HepG2 (cell line): ENCODE results near the gene INTS6.

Source experiments
- EP300 ChIP-seq, 3 experiments: sonication (generic) in 1 of 3; formaldehyde crosslinking in 1 of 3; IDR thresholded peaks; 2 replicates each; pipeline versions ENCODE4 v1.5.1 to v1.6.1; 2011 to 2020; ENCODE audit warnings: low read depth in 2 of 3, low read length in 2 of 3, borderline replicate concordance in 1 of 3, improper control_type of control experiment in 1 of 3, mild to moderate bottlenecking in 1 of 3, missing genetic modification reagents in 1 of 3, moderate library complexity in 1 of 3
- EZH2 ChIP-seq: conservative IDR thresholded peaks from 2 replicates; pipeline ENCODE4 v1.6.1; 2012; ENCODE audit warnings: mild to moderate bottlenecking, low read depth, low read length, moderate library complexity
- HNF4A ChIP-seq: sonication (generic); formaldehyde crosslinking; IDR thresholded peaks from 2 replicates; pipeline ENCODE4 v1.4.0; 2020; ENCODE audit warnings: missing genetic modification reagents
- JUND ChIP-seq: sonication (generic); formaldehyde crosslinking; IDR thresholded peaks from 2 replicates; pipeline ENCODE4 v1.8.0; 2022; ENCODE audit warnings: mild to moderate bottlenecking, missing genetic modification reagents
- KMT2B ChIP-seq: IDR thresholded peaks from 2 replicates; pipeline ENCODE4 v1.6.1; 2016; ENCODE audit warnings: missing genetic modification reagents, missing compliant biosample characterization
- PAX8 ChIP-seq: sonication (generic); formaldehyde crosslinking; IDR thresholded peaks from 2 replicates; pipeline ENCODE4 v1.8.0; 2022; ENCODE audit warnings: mild to moderate bottlenecking, missing genetic modification reagents, borderline replicate concordance
- ZNF354B ChIP-seq: sonication (generic); formaldehyde crosslinking; IDR thresholded peaks from 2 replicates; pipeline ENCODE4 v1.8.0; 2022; ENCODE audit warnings: mild to moderate bottlenecking, missing genetic modification reagents
- ZNF468 ChIP-seq: sonication (generic); formaldehyde crosslinking; IDR thresholded peaks from 2 replicates; pipeline ENCODE4 v1.8.0; 2022; ENCODE audit warnings: mild to moderate bottlenecking, moderate library complexity, missing genetic modification reagents
- TF ChIP-seq, protein P1 (sequence below): sonication (generic); formaldehyde crosslinking; IDR thresholded peaks from 2 replicates; pipeline ENCODE4 v1.9.0; 2021; ENCODE audit warnings: missing genetic modification reagents, borderline replicate concordance
- TF ChIP-seq, protein P2 (sequence below): sonication (generic); formaldehyde crosslinking; IDR thresholded peaks from 2 replicates; pipeline ENCODE4 v1.5.1; 2020; ENCODE audit warnings: missing genetic modification reagents, mild to moderate bottlenecking, borderline replicate concordance
- TF ChIP-seq, protein P3 (sequence below): sonication (generic); formaldehyde crosslinking; IDR thresholded peaks from 2 replicates; pipeline ENCODE4 v1.4.0; 2020; ENCODE audit warnings: missing genetic modification reagents

DNA sequence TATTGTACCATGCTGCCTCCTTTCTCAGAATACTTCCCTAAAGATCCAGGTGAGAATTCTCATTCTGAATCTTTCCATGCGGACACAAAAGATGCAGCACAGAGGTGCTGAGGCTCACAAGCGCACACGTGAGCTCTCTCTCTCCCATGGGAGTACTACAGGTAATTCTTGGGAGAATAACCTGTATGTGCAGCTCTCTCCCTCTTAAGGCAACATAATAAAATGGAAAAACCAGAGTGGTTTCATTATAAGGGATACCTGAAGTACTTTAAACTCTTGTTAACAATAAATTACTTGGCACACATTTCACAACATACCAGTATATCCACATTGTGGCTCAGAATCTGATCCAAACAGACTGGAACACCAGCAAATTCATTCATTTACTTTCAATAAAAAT is 40.4 kb downstream of the INTS6 start:
- TF ChIP-seq PAX8 (CRISPR knock-in tag) = no peak
- no peak for TF ChIP-seq ZNF468 (CRISPR knock-in tag)
- TF ChIP-seq KMT2B (CRISPR knock-in tag) = no peak
- TF ChIP-seq EZH2 = no peak
- TF ChIP-seq, protein P1, sequence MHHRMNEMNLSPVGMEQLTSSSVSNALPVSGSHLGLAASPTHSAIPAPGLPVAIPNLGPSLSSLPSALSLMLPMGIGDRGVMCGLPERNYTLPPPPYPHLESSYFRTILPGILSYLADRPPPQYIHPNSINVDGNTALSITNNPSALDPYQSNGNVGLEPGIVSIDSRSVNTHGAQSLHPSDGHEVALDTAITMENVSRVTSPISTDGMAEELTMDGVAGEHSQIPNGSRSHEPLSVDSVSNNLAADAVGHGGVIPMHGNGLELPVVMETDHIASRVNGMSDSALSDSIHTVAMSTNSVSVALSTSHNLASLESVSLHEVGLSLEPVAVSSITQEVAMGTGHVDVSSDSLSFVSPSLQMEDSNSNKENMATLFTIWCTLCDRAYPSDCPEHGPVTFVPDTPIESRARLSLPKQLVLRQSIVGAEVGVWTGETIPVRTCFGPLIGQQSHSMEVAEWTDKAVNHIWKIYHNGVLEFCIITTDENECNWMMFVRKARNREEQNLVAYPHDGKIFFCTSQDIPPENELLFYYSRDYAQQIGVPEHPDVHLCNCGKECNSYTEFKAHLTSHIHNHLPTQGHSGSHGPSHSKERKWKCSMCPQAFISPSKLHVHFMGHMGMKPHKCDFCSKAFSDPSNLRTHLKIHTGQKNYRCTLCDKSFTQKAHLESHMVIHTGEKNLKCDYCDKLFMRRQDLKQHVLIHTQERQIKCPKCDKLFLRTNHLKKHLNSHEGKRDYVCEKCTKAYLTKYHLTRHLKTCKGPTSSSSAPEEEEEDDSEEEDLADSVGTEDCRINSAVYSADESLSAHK (CRISPR knock-in tag) = no peak
- no peak for TF ChIP-seq JUND
- no peak for TF ChIP-seq HNF4A (CRISPR knock-in tag)
- no peak for TF ChIP-seq EP300 (IDR thresholded peaks at IDR 0.05; ENCODE audit: low read depth in 2 of 2, low read length in 2 of 2)
- no peak for TF ChIP-seq EP300 (CRISPR knock-in tag; IDR thresholded peaks at IDR 0.05; ENCODE audit: borderline replicate concordance)
- TF ChIP-seq, protein P2, sequence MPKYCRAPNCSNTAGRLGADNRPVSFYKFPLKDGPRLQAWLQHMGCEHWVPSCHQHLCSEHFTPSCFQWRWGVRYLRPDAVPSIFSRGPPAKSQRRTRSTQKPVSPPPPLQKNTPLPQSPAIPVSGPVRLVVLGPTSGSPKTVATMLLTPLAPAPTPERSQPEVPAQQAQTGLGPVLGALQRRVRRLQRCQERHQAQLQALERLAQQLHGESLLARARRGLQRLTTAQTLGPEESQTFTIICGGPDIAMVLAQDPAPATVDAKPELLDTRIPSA (CRISPR knock-in tag) = no peak
- TF ChIP-seq ZNF354B = no peak
- TF ChIP-seq, protein P3, sequence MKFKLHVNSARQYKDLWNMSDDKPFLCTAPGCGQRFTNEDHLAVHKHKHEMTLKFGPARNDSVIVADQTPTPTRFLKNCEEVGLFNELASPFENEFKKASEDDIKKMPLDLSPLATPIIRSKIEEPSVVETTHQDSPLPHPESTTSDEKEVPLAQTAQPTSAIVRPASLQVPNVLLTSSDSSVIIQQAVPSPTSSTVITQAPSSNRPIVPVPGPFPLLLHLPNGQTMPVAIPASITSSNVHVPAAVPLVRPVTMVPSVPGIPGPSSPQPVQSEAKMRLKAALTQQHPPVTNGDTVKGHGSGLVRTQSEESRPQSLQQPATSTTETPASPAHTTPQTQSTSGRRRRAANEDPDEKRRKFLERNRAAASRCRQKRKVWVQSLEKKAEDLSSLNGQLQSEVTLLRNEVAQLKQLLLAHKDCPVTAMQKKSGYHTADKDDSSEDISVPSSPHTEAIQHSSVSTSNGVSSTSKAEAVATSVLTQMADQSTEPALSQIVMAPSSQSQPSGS = no peak
